ENCODE results near the gene PHC3.

PHC3 gene

DNA sequence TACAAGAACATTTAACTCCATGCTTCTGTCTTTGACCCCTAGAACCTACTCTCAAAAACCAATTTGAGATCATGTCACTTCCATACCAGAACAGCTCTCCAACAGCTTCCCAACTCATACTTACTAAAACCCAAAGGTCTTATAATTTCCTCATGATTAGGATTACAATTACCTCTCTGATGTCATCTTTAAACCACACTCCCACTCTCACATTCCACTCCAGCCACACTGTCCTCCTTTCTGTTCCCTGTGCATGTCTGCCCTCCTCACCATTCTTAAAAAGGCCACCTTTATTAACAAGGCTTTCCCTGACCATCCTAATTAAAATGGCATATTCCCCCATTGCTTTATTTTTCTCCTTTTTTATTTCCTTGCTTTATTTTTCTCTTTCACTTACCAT lies 18.9 kb downstream of the PHC3 start:
- peak overlapping the region; percentile 85 for H3K27ac Mint-ChIP-seq
- H3K36me3 Mint-ChIP-seq (ENCODE audit: low read depth) = peaks cover 94% of the 10 kb centered on the region

DNA sequence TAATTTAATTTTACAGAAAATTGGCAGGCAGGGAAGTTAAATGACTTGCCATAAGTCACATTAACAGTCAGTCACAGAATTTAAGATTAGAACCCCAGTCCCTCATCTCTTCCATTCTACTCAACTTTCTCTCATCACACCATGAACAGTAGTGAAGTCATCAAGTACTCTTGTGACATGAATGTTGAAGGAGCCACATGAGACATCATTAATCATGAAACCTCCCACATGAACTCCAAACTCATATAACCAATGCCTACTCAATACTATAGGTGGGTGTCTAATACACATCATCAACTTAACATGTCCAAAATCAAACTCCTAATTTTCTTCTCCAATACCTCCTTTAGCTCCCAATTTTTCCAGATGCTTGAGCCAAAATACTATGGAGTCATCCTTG lies 19.5 kb downstream of the PHC3 start:
- no peak for DNase-seq
- H3K27me3 Mint-ChIP-seq = no peaks in the 10 kb centered on the region
- H3K9me3 Mint-ChIP-seq = peaks cover 7% of the 10 kb centered on the region
- peak overlapping the region; percentile 85 for H3K27ac Mint-ChIP-seq
- no peak overlapping the region for H3K4me3 Mint-ChIP-seq
- H3K36me3 Mint-ChIP-seq (ENCODE audit: low read depth) = peaks cover 92% of the 10 kb centered on the region
- H3K4me1 Mint-ChIP-seq (ENCODE audit: low read depth) = peaks cover 66% of the 10 kb centered on the region

More for the DNA sequence above, 18.9 kb downstream of the PHC3 start:
- H3K9me3 Mint-ChIP-seq = peaks cover 7% of the 10 kb centered on the region
- no peak for DNase-seq
- peaks cover 64% of the 10 kb centered on the region for H3K4me1 Mint-ChIP-seq (ENCODE audit: low read depth)
- no peak overlapping the region for H3K4me3 Mint-ChIP-seq
- no peaks in the 10 kb centered on the region for H3K27me3 Mint-ChIP-seq

- no peak for DNase-seq
- H3K4me3 Mint-ChIP-seq = no peak overlapping the region
- peaks cover 71% of the 10 kb centered on the region for H3K4me1 Mint-ChIP-seq (ENCODE audit: low read depth)
- peaks cover 89% of the 10 kb centered on the region for H3K36me3 Mint-ChIP-seq (ENCODE audit: low read depth)
- no peaks in the 10 kb centered on the region for H3K27me3 Mint-ChIP-seq
- H3K27ac Mint-ChIP-seq = peak overlapping the region; percentile 85
- peaks cover 7% of the 10 kb centered on the region for H3K9me3 Mint-ChIP-seq
Observed at GRCh38 chr3:170159933-170160332, 21.6 kb downstream of the PHC3 start.

- H3K36me3 Mint-ChIP-seq (ENCODE audit: low read depth) = peaks cover 89% of the 10 kb centered on the region
Observed at GRCh38 chr3:170159459-170159858, 22.1 kb downstream of the PHC3 start.

DNA sequence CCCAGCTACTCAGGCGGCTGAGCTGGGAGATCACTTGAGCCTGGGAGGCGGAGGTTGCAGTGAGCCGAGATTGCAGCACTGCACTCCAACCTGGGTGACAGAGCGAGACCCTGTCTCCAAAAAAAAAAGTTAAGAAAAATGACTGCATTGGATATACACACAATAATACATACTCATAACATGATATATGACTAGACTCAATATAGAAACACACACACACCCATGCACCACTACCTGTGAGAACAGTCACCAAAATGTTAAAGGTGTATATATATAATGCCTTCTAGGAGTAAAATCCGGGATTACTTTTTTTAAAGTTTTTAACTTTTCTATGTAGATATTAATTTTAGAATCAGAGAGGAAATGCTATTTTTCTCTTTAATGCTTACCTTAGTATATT lies 25.9 kb downstream of the PHC3 start:
- Mint-ChIP-seq H3K9me3 (no peaks in the 10 kb centered on the region), H3K36me3 (ENCODE audit: low read depth) (peaks cover 65% of the 10 kb centered on the region), H3K27ac (peak overlapping the region; percentile 67), H3K27me3 (no peaks in the 10 kb centered on the region), H3K4me3 (no peak overlapping the region), H3K4me1 (ENCODE audit: low read depth) (peaks cover 56% of the 10 kb centered on the region)
- DNase-seq = no peak

More at GRCh38 chr3:170159459-170159858, 22.1 kb downstream of the PHC3 start:
- H3K9me3 Mint-ChIP-seq = peaks cover 7% of the 10 kb centered on the region
- no peak overlapping the region for H3K4me3 Mint-ChIP-seq
- H3K27me3 Mint-ChIP-seq = no peaks in the 10 kb centered on the region
- DNase-seq = no peak
- peak overlapping the region; percentile 69 for H3K27ac Mint-ChIP-seq
- peaks cover 71% of the 10 kb centered on the region for H3K4me1 Mint-ChIP-seq (ENCODE audit: low read depth)

DNA sequence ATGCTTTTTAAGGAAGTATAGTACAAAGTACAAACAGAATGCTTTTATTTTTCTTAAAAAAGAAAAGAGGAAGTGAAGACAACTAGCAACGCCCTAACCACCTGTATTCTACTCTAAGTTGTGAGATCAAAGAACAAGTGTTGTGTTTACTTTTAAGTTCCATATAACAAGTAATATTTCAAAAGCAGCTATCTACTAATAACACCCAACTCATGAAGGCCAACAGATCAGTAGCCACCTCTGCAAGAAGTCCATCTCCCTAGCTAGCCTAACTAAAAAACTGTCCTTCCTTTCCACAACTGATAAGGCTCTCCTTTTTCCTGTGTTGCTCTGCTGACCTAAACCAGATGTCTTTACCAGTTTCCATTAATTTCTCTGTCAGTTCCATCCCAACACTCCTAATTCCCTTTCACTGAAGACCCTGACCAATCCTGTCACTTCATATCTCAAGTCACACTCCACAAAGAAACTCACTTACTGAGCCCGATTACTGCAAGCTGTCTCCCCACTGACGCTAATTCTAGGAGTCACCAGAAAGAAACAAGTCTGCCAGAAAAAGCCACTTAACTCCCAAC lies 26.9 kb downstream of the PHC3 start:
- H3K27ac Mint-ChIP-seq = peak overlapping the region; percentile 67
- H3K36me3 Mint-ChIP-seq (ENCODE audit: low read depth) = peaks cover 61% of the 10 kb centered on the region
- H3K4me1 Mint-ChIP-seq (ENCODE audit: low read depth) = peaks cover 53% of the 10 kb centered on the region
- no peak for DNase-seq
- H3K9me3 Mint-ChIP-seq = no peaks in the 10 kb centered on the region
- H3K4me3 Mint-ChIP-seq = no peak overlapping the region
- no peaks in the 10 kb centered on the region for H3K27me3 Mint-ChIP-seq

- Mint-ChIP-seq H3K4me3 (no peak overlapping the region), H3K27ac (no peak overlapping the region), H3K4me1 (ENCODE audit: low read depth) (peaks cover 50% of the 10 kb centered on the region), H3K27me3 (no peaks in the 10 kb centered on the region), H3K9me3 (no peaks in the 10 kb centered on the region), H3K36me3 (ENCODE audit: low read depth) (peaks cover 60% of the 10 kb centered on the region)
- DNase-seq = no peak
Observed at GRCh38 chr3:170154084-170154483, 27.4 kb downstream of the PHC3 start.

DNA sequence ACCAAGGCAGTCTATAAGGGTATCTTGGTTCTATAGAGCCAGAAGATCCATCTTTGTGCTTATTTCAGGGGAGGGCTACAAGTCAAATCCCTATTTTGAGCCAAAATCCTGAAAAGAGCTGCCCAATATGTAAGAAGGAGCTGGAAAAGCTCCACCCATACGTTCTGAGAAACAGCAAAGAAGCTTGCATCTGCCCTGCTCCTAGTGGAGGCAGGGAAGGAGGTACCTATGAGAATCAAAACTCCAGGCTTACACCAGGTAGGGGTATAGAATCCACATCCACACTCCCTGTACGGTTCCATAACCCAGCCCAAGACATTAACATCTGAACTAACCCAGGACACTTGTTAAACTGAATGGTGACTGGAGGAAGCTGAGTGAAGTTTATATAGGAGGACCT lies 30.0 kb downstream of the PHC3 start:
- Mint-ChIP-seq H3K4me1 (ENCODE audit: low read depth) (peaks cover 51% of the 10 kb centered on the region), H3K36me3 (ENCODE audit: low read depth) (peaks cover 58% of the 10 kb centered on the region), H3K27me3 (no peaks in the 10 kb centered on the region), H3K4me3 (no peak overlapping the region), H3K9me3 (no peaks in the 10 kb centered on the region), H3K27ac (peak overlapping the region; percentile 7)
- no peak for DNase-seq

- no peak overlapping the region for H3K4me3 Mint-ChIP-seq
- peaks cover 60% of the 10 kb centered on the region for H3K36me3 Mint-ChIP-seq (ENCODE audit: low read depth)
- peaks cover 48% of the 10 kb centered on the region for H3K4me1 Mint-ChIP-seq (ENCODE audit: low read depth)
- no peak overlapping the region for H3K27ac Mint-ChIP-seq
- no peaks in the 10 kb centered on the region for H3K9me3 Mint-ChIP-seq
- H3K27me3 Mint-ChIP-seq = no peaks in the 10 kb centered on the region
- no peak for DNase-seq
Observed at GRCh38 chr3:170149016-170149415, 32.5 kb downstream of the PHC3 start.

- H3K36me3 Mint-ChIP-seq (ENCODE audit: low read depth) = peaks cover 75% of the 10 kb centered on the region
- peaks cover 43% of the 10 kb centered on the region for H3K4me1 Mint-ChIP-seq (ENCODE audit: low read depth)
- H3K4me3 Mint-ChIP-seq = no peak overlapping the region
- peak overlapping the region; percentile 39 for H3K27ac Mint-ChIP-seq
- no peak for DNase-seq
- no peaks in the 10 kb centered on the region for H3K27me3 Mint-ChIP-seq
- no peaks in the 10 kb centered on the region for H3K9me3 Mint-ChIP-seq
Observed at GRCh38 chr3:170145278-170145677, 36.3 kb downstream of the PHC3 start.

- H3K27ac Mint-ChIP-seq = peak overlapping the region; percentile 72
- H3K9me3 Mint-ChIP-seq = no peaks in the 10 kb centered on the region
- H3K4me1 Mint-ChIP-seq (ENCODE audit: low read depth) = peaks cover 40% of the 10 kb centered on the region
- H3K36me3 Mint-ChIP-seq (ENCODE audit: low read depth) = peaks cover 70% of the 10 kb centered on the region
- DNase-seq = no peak
- no peaks in the 10 kb centered on the region for H3K27me3 Mint-ChIP-seq
- no peak overlapping the region for H3K4me3 Mint-ChIP-seq
Observed at GRCh38 chr3:170144437-170144843, 37.1 kb downstream of the PHC3 start.

- peaks cover 69% of the 10 kb centered on the region for H3K36me3 Mint-ChIP-seq (ENCODE audit: low read depth)
- no peaks in the 10 kb centered on the region for H3K9me3 Mint-ChIP-seq
- no peak overlapping the region for H3K27ac Mint-ChIP-seq
- H3K4me3 Mint-ChIP-seq = no peak overlapping the region
- peaks cover 44% of the 10 kb centered on the region for H3K4me1 Mint-ChIP-seq (ENCODE audit: low read depth)
- DNase-seq = no peak
- no peaks in the 10 kb centered on the region for H3K27me3 Mint-ChIP-seq
Observed at GRCh38 chr3:170142373-170142772, 39.2 kb downstream of the PHC3 start.

DNA sequence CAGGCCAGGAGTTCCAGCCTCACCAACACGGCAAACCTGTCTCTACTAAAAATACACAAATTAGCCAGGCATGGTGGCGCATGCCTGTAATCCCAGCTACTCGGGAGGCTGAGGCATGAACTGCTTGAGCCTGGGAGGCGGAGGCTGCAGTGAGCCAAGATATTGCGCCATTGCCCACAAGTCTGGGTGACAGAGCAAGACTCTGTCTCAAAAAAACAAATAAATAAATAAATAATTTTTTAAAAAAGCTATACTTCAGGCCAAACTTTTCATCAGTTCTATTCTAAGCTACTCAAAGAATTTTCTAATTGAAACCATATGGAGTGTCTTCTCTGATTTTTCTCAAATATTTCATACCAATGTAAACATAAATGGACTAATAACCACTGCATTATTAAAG lies 43.5 kb downstream of the PHC3 start:
- Mint-ChIP-seq H3K4me3 (no peak overlapping the region), H3K9me3 (peaks cover 8% of the 10 kb centered on the region), H3K36me3 (ENCODE audit: low read depth) (peaks cover 72% of the 10 kb centered on the region), H3K27ac (no peak overlapping the region), H3K4me1 (ENCODE audit: low read depth) (peaks cover 40% of the 10 kb centered on the region), H3K27me3 (no peaks in the 10 kb centered on the region)
- no peak for DNase-seq

- no peak for DNase-seq
- no peak overlapping the region for H3K4me3 Mint-ChIP-seq
- peaks cover 53% of the 10 kb centered on the region for H3K4me1 Mint-ChIP-seq (ENCODE audit: low read depth)
Observed at GRCh38 chr3:170132335-170132734, 49.2 kb downstream of the PHC3 start.

GRCh38 chr3:170130532-170130931 lies 51.0 kb downstream of the PHC3 start:
- Mint-ChIP-seq H3K9me3 (peaks cover 8% of the 10 kb centered on the region), H3K27ac (peak overlapping the region; percentile 33), H3K27me3 (no peaks in the 10 kb centered on the region), H3K4me1 (ENCODE audit: low read depth) (peaks cover 46% of the 10 kb centered on the region), H3K4me3 (no peak overlapping the region), H3K36me3 (ENCODE audit: low read depth) (peaks cover 83% of the 10 kb centered on the region)
- no peak for DNase-seq

More at GRCh38 chr3:170132335-170132734, 49.2 kb downstream of the PHC3 start:
- Mint-ChIP-seq H3K36me3 (ENCODE audit: low read depth) (peaks cover 86% of the 10 kb centered on the region), H3K27me3 (no peaks in the 10 kb centered on the region), H3K9me3 (peaks cover 8% of the 10 kb centered on the region), H3K27ac (peak overlapping the region; percentile 57)
